Activated naive CD8-positive, alpha-beta T cell treated with anti-CD3 and anti-CD28 coated beads for 36 hours (primary cell): ENCODE measurements around the gene IQCE. TPM values are rescaled to one million over a fixed set of nuclear protein-coding genes. Genes with fewer than 3 reads are reported as not detected.

Experiments
- DNase-seq: peaks from one replicate; pipeline ENCODE4 v3.0.0; 2021
- H3K27ac Mint-ChIP-seq: one replicate; pipeline ENCODE4 v1.8.0; 2022; ENCODE audit warnings: mild to moderate bottlenecking, moderate library complexity, mixed read lengths
- H3K27me3 Mint-ChIP-seq: one replicate; pipeline ENCODE4 v1.8.0; 2022; ENCODE audit warnings: mild to moderate bottlenecking, mixed read lengths
- H3K36me3 Mint-ChIP-seq: one replicate; pipeline ENCODE4 v1.8.0; 2021; ENCODE audit warnings: mild to moderate bottlenecking, mixed read lengths
- H3K4me1 Mint-ChIP-seq: one replicate; pipeline ENCODE4 v1.8.0; 2021; ENCODE audit warnings: mixed read lengths
- H3K4me3 Mint-ChIP-seq: one replicate; pipeline ENCODE4 v1.8.0; 2022; ENCODE audit warnings: mild to moderate bottlenecking, moderate library complexity, mixed read lengths
- H3K9me3 Mint-ChIP-seq: one replicate; pipeline ENCODE4 v1.8.0; 2022; ENCODE audit warnings: mixed read lengths
- total RNA-seq, 2 experiments: library from RNA; stranded (reverse); gene quantifications; one replicate each; pipeline ENCODE4 v1.2.3, GENCODE V29; 2021

Gene IQCE
- total RNA-seq, 2 experiments from 2014 or later, result 5.4 to 6.1 TPM

GRCh38 chr7:2570021-2570420 is 11.2 kb downstream of the IQCE start:
- no peak for DNase-seq
- Mint-ChIP-seq H3K4me3 (no peak overlapping the region), H3K27me3 (no peaks in the 10 kb centered on the region), H3K27ac (no peak overlapping the region), H3K36me3 (no peaks in the 10 kb centered on the region), H3K4me1 (peaks cover 6% of the 10 kb centered on the region), H3K9me3 (no peaks in the 10 kb centered on the region)

- DNase-seq, result no peak
- H3K4me3 Mint-ChIP-seq, result no peak overlapping the region
These were observed 12.6 kb downstream of the IQCE start for GRCh38 chr7:2571409-2571808.

GRCh38 chr7:2572101-2572842 is 13.5 kb downstream of the IQCE start:
- Mint-ChIP-seq H3K4me3 (no peak overlapping the region), H3K27me3 (no peaks in the 10 kb centered on the region), H3K27ac (no peak overlapping the region), H3K4me1 (peaks cover 6% of the 10 kb centered on the region), H3K36me3 (no peaks in the 10 kb centered on the region), H3K9me3 (no peaks in the 10 kb centered on the region)
- DNase-seq, result peak; percentile 26

More at GRCh38 chr7:2571409-2571808, 12.6 kb downstream of the IQCE start:
- Mint-ChIP-seq H3K4me1 (peaks cover 6% of the 10 kb centered on the region), H3K9me3 (no peaks in the 10 kb centered on the region), H3K27ac (no peak overlapping the region), H3K27me3 (no peaks in the 10 kb centered on the region), H3K36me3 (no peaks in the 10 kb centered on the region)

- Mint-ChIP-seq H3K9me3 (no peaks in the 10 kb centered on the region), H3K4me1 (peaks cover 5% of the 10 kb centered on the region), H3K27ac (no peak overlapping the region), H3K4me3 (no peak overlapping the region), H3K36me3 (no peaks in the 10 kb centered on the region), H3K27me3 (no peaks in the 10 kb centered on the region)
- DNase-seq, result no peak
These were observed 15.0 kb downstream of the IQCE start for GRCh38 chr7:2573761-2574160.

DNA sequence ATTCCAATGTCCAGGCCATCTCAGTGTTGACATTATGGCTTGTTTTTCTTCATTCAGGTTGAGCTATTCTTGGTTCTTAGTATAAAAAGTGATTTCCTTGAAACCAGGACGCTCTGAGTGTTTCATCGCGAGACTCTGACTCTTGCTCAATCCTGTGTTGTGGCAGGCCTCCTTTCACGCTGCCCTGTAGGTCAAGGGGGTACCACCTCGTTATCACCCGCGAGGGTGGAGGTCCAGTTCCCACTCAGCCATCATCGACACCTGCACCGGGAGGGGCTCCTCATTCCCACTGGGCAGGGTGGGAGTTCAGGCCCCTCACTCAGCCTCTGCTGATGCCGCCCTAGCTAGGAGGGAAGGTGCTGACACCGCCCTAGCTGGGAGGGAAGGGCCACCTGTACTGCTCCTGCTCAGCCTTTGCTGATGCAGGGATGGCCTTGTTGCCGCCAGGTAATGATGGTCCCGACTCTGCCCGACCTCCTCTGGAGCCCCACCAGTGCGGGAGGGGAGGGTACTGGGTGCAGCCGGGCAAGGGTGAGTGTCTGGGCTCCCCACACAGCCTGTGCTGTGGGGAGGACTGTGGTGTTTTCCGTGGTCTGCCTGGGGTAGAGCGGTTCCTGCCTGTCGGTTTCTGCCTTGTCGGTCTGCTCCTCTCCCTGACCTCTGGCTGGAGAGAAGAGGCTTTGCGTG is 16.4 kb downstream of the IQCE start:
- Mint-ChIP-seq H3K36me3 (no peaks in the 10 kb centered on the region), H3K27ac (no peak overlapping the region), H3K27me3 (no peaks in the 10 kb centered on the region), H3K4me1 (peaks cover 5% of the 10 kb centered on the region), H3K9me3 (no peaks in the 10 kb centered on the region), H3K4me3 (no peak overlapping the region)
- DNase-seq, result no peak

DNA sequence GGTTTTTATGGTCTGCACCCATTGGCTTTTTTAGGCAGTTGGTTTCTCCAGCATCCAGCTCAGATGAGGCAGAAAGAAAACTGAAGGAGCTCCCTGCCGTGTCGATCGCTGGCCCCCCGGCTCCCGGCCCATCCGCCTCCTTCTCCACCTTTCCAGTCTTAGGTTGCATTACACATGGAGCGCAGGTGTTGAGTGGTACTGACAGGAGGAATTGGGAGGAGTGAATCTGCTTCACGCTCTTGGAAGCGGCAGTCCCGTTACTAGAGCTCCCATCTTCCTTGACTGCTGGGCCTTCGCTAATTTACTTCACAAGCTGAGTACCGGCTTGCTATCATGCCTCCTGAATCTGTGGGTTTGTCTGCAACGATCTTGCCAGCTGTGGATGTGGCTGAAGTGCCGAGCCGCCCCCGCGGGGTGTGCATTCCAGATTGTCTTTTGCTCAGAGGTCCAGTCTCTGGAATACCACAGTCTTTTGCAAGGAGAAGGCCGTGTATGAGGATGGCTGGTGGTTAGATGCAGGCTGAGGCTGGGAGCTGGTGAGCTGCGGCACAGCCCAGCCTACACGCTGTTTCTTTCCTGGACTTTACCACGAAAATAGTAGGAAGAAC is 17.1 kb downstream of the IQCE start:
- DNase-seq, result no peak
- Mint-ChIP-seq H3K9me3 (no peaks in the 10 kb centered on the region), H3K4me3 (no peak overlapping the region), H3K36me3 (no peaks in the 10 kb centered on the region), H3K27me3 (no peaks in the 10 kb centered on the region), H3K4me1 (peaks cover 5% of the 10 kb centered on the region), H3K27ac (no peak overlapping the region)

DNA sequence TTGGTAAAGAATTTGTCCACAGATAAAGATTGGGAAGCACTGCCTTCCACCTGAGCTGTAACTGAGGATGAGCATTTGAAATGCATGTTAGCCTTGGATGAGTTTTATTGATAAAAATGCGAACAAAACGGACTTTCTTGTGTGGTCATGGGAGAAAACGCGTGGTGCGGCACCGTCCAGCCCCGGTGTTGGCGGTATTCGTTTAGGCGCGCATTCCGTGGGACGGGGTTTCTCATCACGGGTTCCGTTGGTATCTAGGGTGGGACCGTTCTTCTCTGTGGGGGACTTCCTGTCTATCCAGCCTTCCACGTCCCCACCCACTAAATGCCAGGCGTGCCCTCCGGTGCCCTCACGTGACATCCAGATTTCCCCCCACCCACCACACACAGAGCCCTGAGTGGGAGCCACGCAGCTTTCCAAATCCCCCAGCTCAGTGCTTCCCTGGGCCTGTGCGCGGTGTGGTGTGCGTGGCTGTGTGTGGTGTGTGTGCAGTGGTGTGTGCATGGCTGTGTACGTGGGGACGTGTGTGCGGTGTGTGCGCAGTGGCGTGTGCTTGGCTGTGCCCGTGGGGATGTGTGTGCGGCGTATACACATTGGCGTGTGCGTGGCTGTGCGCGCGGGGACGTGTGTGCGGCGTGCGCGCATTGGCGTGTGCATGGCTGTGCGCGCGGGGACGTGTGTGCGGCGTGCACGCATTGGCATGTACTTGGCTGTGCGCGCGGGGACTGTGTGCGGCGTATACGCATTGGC is 18.1 kb downstream of the IQCE start:
- no peaks in the 10 kb centered on the region for H3K36me3 Mint-ChIP-seq
- no peak for DNase-seq
- no peaks in the 10 kb centered on the region for H3K9me3 Mint-ChIP-seq
- H3K4me3 Mint-ChIP-seq, result no peak overlapping the region
- peaks cover 5% of the 10 kb centered on the region for H3K4me1 Mint-ChIP-seq
- H3K27me3 Mint-ChIP-seq, result no peaks in the 10 kb centered on the region
- no peak overlapping the region for H3K27ac Mint-ChIP-seq

GRCh38 chr7:2577914-2578680 is 19.3 kb downstream of the IQCE start:
- H3K4me1 Mint-ChIP-seq, result no peaks in the 10 kb centered on the region
- H3K27me3 Mint-ChIP-seq, result no peaks in the 10 kb centered on the region
- no peaks in the 10 kb centered on the region for H3K36me3 Mint-ChIP-seq
- H3K4me3 Mint-ChIP-seq, result no peak overlapping the region
- H3K9me3 Mint-ChIP-seq, result no peaks in the 10 kb centered on the region
- no peak for DNase-seq
- no peak overlapping the region for H3K27ac Mint-ChIP-seq

GRCh38 chr7:2580636-2581035 is 21.9 kb downstream of the IQCE start:
- H3K27ac Mint-ChIP-seq, result no peak overlapping the region
- no peaks in the 10 kb centered on the region for H3K9me3 Mint-ChIP-seq
- no peaks in the 10 kb centered on the region for H3K27me3 Mint-ChIP-seq
- H3K4me3 Mint-ChIP-seq, result no peak overlapping the region
- H3K36me3 Mint-ChIP-seq, result no peaks in the 10 kb centered on the region
- no peaks in the 10 kb centered on the region for H3K4me1 Mint-ChIP-seq
- DNase-seq, result no peak

GRCh38 chr7:2582006-2582735 is 23.4 kb downstream of the IQCE start:
- H3K27me3 Mint-ChIP-seq, result no peaks in the 10 kb centered on the region

DNA sequence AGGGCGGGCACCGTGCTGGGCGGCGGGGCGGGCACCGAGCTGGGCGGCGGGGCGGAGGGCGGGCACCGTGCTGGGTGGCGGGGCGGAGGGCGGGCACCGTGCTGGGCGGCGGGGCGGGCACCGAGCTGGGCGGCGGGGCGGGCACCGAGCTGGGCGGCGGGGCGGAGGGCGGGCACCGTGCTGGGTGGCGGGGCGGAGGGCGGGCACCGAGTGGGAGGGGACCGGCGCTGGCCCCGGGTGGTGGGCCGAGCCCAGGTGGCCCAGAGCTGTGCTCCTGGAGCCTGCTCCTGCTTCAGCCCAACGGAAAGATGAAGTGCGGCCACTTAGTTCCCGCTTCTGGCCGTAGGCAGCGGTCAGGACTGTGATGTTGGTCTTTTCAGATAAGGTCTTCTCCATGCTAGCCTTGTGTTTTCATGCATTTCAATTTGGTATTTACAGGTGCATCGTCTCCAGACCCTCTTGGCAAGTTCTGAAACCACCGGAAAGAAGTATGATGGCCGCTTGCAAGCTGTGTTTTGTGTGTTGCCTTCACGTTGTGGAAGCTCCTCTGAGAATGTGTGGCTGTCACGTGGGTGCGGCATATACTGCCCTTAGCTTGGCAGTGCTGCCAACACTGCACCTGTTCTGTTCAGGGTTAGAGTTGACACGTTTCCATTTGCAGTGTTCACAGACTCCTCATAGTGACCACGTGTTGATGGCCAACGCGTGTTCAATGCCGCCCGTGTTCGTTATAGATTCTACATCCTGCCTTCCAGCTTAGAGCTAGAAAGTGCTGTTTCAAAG is 25.2 kb downstream of the IQCE start:
- Mint-ChIP-seq H3K27ac (no peak overlapping the region), H3K36me3 (no peaks in the 10 kb centered on the region), H3K9me3 (no peaks in the 10 kb centered on the region), H3K4me1 (no peaks in the 10 kb centered on the region), H3K27me3 (no peaks in the 10 kb centered on the region), H3K4me3 (no peak overlapping the region)
- DNase-seq, result no peak

More at GRCh38 chr7:2582006-2582735, 23.4 kb downstream of the IQCE start:
- no peaks in the 10 kb centered on the region for H3K4me1 Mint-ChIP-seq
- H3K9me3 Mint-ChIP-seq, result no peaks in the 10 kb centered on the region
- no peak overlapping the region for H3K27ac Mint-ChIP-seq
- no peak overlapping the region for H3K4me3 Mint-ChIP-seq
- no peak for DNase-seq
- no peaks in the 10 kb centered on the region for H3K36me3 Mint-ChIP-seq

DNA sequence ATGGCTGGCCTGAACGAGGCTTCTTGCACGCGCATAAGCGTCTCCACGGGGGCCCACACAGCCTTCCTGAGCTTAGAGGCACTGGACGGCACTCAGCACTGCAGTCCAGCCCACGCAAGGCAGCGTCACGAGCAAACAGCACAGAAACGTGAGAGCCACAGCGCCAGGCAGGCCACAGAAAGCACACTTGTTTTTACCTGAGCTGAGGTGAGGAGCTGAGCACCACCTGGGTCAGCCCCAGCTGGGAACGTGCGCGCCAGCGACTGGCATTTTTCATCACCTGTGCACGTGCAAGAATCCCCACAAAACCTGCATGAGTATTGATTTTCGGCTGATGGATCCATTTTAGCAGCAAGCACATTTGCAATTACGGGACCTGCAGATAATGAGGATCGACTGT is 26.7 kb downstream of the IQCE start:
- Mint-ChIP-seq H3K27ac (no peak overlapping the region), H3K27me3 (no peaks in the 10 kb centered on the region), H3K36me3 (no peaks in the 10 kb centered on the region), H3K9me3 (no peaks in the 10 kb centered on the region), H3K4me1 (no peaks in the 10 kb centered on the region), H3K4me3 (no peak overlapping the region)
- no peak for DNase-seq

DNA sequence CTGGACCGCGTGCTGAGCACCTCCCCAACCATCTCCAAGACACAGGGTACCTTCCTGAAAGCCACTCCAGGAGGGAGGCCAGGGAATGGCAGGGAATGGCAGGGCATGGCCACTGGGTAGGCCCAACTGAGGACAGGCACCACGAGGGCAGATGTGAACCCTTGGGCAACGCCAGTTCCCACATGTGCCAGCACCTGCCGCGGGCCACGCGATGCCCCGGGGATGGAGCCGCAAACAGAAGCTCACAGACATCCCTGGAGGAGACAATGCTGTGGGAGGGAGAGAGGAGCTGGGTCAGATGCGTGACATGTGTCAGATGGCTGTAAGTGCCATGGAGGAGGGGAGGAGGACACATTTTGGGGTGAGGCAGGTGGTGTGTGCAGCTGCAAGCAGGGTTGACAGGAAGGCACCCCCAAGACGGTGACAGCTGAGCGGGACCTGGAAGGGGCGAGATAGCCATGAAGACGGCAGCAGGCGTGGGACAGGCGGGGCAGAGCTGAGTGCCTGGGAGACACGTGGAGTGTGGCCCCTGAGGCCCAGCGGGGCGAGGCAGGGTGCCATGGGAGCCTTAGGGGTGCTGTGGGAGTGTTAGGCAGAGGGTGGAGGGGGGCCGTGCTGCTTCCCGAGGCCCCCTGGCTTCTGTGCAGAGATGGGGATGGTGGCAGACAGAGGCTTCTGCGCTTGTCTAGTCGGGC is 27.7 kb downstream of the IQCE start:
- no peak overlapping the region for H3K27ac Mint-ChIP-seq
- no peaks in the 10 kb centered on the region for H3K9me3 Mint-ChIP-seq
- no peak overlapping the region for H3K4me3 Mint-ChIP-seq
- no peak for DNase-seq
- H3K36me3 Mint-ChIP-seq, result no peaks in the 10 kb centered on the region
- no peaks in the 10 kb centered on the region for H3K27me3 Mint-ChIP-seq
- H3K4me1 Mint-ChIP-seq, result no peaks in the 10 kb centered on the region
